Gastrocnemius medialis (tissue), 4 donors: ENCODE data around the gene KCNJ10. TPM values are rescaled to one million over a fixed set of nuclear protein-coding genes. Genes with fewer than 3 reads are reported as not detected.

Source experiments
- ATAC-seq, 2 donors: fragments of 150-250 bp; one replicate each; pipeline ENCODE4 v1.9.1; 2016
- DNase-seq, 2 donors: peaks; one replicate each; pipeline ENCODE4 v3.0.0-alpha.2; 2019
- H3K27ac ChIP-seq, 4 donors: fragments of 200-600 bp; sonication (generic); 1 replicate in 1 of 4; 2 replicates in 3 of 4; pipeline ENCODE4 v1.5.1; 2016 to 2018; ENCODE audit warnings: mild to moderate bottlenecking in 2 of 4, moderate library complexity in 1 of 4
- H3K27me3 ChIP-seq, 3 donors: fragments of 200-600 bp; sonication (generic) in 2 of 3; 1 replicate in 1 of 3; 2 replicates in 2 of 3; pipeline versions ENCODE4 v1.5.1 to v1.6.0; 2016 to 2019; ENCODE audit warnings: mild to moderate bottlenecking in 1 of 3, moderate library complexity in 1 of 3
- H3K36me3 ChIP-seq, 2 donors: fragments of 200-600 bp; sonication (generic) in 1 of 2; one replicate each; pipeline ENCODE4 v1.5.1; 2017 to 2018
- H3K4me1 ChIP-seq, 2 donors: fragments of 200-600 bp; sonication (generic) in 1 of 2; one replicate each; pipeline ENCODE4 v1.5.1; 2016 to 2017; ENCODE audit warnings: mild to moderate bottlenecking in 2 of 2
- H3K4me3 ChIP-seq, 4 donors: fragments of 200-600 bp; sonication (generic) in 3 of 4; 1 replicate in 1 of 4; 2 replicates in 3 of 4; pipeline ENCODE4 v1.5.1; 2016 to 2019; ENCODE audit warnings: mild to moderate bottlenecking in 2 of 4
- H3K9me3 ChIP-seq, 3 donors: fragments of 200-600 bp; sonication (generic) in 2 of 3; 1 replicate in 1 of 3; 2 replicates in 2 of 3; pipeline ENCODE4 v1.5.1; 2016 to 2019
- POLR2A ChIP-seq, 2 donors: fragments of 450-650 bp; IDR thresholded peaks; one replicate each; pipeline ENCODE4 v1.6.1; 2017; ENCODE audit warnings: antibody characterized with exemption in 2 of 2, mild to moderate bottlenecking in 2 of 2, moderate library complexity in 2 of 2
- in situ Hi-C, 4 donors: fragments of 200-750 bp; cut with MboI; loops; one replicate each; pipeline versions ENCODE4 v1.15.0 to v1.8.0; 2017; ENCODE audit warnings: low sequenced_read_pairs in 4 of 4
- intact Hi-C: fragments of 100-400 bp; cut with DNase I; formaldehyde crosslinking; loops from one replicate; pipeline ENCODE4 v1.15.1; 2023; ENCODE audit warnings: low total_unique reads
- total RNA-seq, 4 donors: library from RNA; depleted of rRNA; stranded (reverse); fragments of >200 nt; gene quantifications; one replicate each; pipeline versions ENCODE4 v1.1.0 to v1.2.3, GENCODE V29; 2016
- TF ChIP-seq, protein P1 (sequence below), 5 experiments: fragments of 450-650 bp in 3 of 5; fragments of 200-600 bp in 2 of 5; sonication (generic) in 2 of 5; IDR thresholded peaks in 4 of 5; conservative IDR thresholded peaks in 1 of 5; 1 replicate in 4 of 5; 2 replicates in 1 of 5; pipeline ENCODE4 v1.5.1; 2016 to 2019; ENCODE audit warnings: antibody characterized with exemption in 5 of 5, mild to moderate bottlenecking in 3 of 5, moderate library complexity in 3 of 5

KCNJ10 gene
- total RNA-seq, 4 donors from 2014 or later = not detected

DNA sequence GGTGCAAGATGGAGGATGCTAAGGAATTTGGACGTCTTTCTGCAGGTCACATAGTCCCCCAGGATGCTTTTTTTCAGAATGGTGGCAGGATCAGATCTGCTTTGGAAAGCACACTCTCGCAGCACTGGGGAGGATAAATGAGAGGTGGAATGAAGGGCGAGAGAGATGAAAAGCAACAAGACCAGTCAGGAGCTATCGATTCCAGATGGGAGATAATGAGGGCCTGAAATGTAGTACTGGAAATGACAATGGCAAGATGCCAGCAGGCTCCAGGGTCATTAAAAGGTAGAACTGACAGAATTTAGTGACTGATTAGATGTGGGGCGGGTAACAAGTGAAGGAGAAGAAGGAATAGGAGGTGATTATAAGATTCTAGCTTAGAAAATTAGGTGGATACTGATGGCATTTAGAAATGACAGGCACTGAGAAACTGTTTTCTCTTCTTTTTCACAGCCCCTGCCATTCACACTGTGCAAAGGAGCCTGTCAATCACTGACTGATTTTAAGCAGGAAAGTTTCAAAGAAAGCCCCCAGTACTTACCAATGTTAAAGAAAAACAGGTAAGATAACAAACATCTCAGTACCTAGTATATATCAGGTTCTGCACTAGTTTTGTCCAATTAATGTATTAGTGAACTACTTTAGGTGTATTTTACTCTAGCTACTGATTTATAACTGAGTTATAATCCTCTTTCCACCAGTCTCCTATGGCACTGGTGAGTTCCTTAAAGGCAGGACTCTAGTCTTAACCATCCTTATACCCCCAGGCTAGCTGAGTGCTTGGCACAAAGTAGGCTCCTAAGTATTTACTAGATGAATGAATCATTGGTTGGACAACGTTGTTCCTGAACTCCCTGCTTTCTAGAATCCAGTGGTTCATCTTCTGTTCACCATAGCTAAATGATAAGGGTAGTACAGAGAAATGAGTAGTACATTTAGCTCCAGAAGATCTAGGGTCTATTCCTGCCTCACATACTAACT, 47.3 kb downstream of the KCNJ10 start:
- intact Hi-C loops = no loop called here
- ATAC-seq = no peak
- no peaks in the 10 kb centered on the region for H3K27me3 ChIP-seq

DNA sequence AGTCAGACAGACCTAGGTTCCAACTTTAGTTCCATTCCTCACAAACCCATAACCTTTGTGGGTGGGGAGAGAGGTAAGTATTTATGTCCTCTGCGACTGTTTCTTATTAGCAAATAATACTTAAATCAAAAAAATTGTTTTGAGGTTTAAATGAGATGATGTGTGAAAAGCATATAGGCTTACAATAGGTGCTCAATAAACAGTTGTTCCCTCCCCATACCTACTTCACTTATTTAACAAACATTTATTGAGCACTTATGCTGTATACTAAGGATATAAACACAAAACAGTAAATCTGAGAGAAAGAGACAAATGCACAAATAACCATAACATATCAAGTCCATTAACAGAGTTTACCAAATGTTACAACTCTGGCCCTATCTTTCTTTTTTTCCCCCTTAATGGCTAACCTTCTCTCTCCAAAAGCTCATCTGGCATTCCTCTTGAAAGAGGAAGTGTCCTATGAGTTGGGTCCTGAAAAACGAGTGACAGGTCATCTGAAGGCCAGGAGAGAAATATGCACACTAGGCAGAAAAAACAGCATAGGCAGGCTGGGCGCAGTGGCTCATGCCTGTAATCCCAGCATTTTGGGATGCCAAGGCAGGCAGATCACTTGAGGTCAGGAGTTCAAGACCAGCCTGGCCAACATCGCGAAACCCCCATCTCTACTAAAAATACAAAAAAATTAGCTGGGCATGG, 48.4 kb downstream of the KCNJ10 start:
- H3K9me3 ChIP-seq = no peaks in the 10 kb centered on the region
- DNase-seq = no peak
- TF ChIP-seq POLR2A (IDR thresholded peaks at IDR 0.05) = no peak
- H3K27me3 ChIP-seq = no peaks in the 10 kb centered on the region
- in situ Hi-C loops (loop anchor here in 1 of 4 donors (25.0 kb wide), 1 partner anchor 234 kb away; the partner anchor contains the start of gene DUSP23), intact Hi-C loops (no loop called here)
- H3K36me3 ChIP-seq = no peaks in the 10 kb centered on the region
- H3K4me1 ChIP-seq = peaks cover 11 to 24% of the 10 kb centered on the region in 2 donors
- no peak overlapping the region for H3K27ac ChIP-seq
- ATAC-seq = no peak
- H3K4me3 ChIP-seq = no peak overlapping the region

More for the DNA sequence above, 47.3 kb downstream of the KCNJ10 start:
- no peaks in the 10 kb centered on the region for H3K36me3 ChIP-seq
- in situ Hi-C loops = loop anchor here in 1 of 4 donors (25.0 kb wide), 1 partner anchor 235 kb away; the partner anchor contains the start of gene DUSP23
- no peaks in the 10 kb centered on the region for H3K9me3 ChIP-seq
- H3K4me3 ChIP-seq = no peak overlapping the region
- peaks cover 11 to 24% of the 10 kb centered on the region in 2 donors for H3K4me1 ChIP-seq
- DNase-seq = no peak
- TF ChIP-seq, protein P1, sequence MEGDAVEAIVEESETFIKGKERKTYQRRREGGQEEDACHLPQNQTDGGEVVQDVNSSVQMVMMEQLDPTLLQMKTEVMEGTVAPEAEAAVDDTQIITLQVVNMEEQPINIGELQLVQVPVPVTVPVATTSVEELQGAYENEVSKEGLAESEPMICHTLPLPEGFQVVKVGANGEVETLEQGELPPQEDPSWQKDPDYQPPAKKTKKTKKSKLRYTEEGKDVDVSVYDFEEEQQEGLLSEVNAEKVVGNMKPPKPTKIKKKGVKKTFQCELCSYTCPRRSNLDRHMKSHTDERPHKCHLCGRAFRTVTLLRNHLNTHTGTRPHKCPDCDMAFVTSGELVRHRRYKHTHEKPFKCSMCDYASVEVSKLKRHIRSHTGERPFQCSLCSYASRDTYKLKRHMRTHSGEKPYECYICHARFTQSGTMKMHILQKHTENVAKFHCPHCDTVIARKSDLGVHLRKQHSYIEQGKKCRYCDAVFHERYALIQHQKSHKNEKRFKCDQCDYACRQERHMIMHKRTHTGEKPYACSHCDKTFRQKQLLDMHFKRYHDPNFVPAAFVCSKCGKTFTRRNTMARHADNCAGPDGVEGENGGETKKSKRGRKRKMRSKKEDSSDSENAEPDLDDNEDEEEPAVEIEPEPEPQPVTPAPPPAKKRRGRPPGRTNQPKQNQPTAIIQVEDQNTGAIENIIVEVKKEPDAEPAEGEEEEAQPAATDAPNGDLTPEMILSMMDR (IDR thresholded peaks at IDR 0.05 in 4 of 5, conservative IDR thresholded peaks at IDR 0.05 in 1 of 5) = no peak
- no peak for TF ChIP-seq POLR2A (IDR thresholded peaks at IDR 0.05)
- no peak overlapping the region for H3K27ac ChIP-seq

- H3K27me3 ChIP-seq = no peaks in the 10 kb centered on the region
- no peak for ATAC-seq
- H3K4me1 ChIP-seq = peaks cover 11 to 14% of the 10 kb centered on the region in 2 donors
- intact Hi-C loops = no loop called here
- DNase-seq = no peak
- no peak overlapping the region for H3K4me3 ChIP-seq
- no peaks in the 10 kb centered on the region for H3K9me3 ChIP-seq
- TF ChIP-seq, protein P1 (IDR thresholded peaks at IDR 0.05 in 4 of 5, conservative IDR thresholded peaks at IDR 0.05 in 1 of 5) = no peak
- TF ChIP-seq POLR2A (IDR thresholded peaks at IDR 0.05) = no peak
- in situ Hi-C loops = loop anchor here in 1 of 4 donors (25.0 kb wide), 1 partner anchor 233 kb away; the partner anchor contains the start of gene DUSP23
- H3K27ac ChIP-seq = no peak overlapping the region
- H3K36me3 ChIP-seq = no peaks in the 10 kb centered on the region
These were observed 49.8 kb downstream of the KCNJ10 start for GRCh38 chr1:160020196-160020595.

DNA sequence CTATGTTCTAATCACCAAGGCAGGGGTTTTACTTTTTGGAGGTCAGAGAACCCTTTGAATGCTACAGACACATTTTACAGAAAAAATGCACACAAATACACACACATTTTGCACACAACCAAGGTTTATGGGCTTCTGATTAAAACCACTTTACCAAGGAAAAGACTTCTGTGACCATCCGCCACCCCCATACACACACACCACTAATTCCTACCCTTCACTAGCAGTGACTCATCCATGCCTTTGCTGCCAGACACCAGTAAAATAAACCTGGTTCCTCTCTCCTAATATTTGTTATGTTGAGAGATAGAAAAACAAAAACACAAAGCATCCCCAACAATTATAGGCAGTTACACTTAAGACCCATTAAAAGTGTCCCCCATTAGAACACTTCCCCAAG, 51.1 kb downstream of the KCNJ10 start:
- no peaks in the 10 kb centered on the region for H3K36me3 ChIP-seq
- H3K4me1 ChIP-seq = peaks cover 1 to 3% of the 10 kb centered on the region in 2 donors
- in situ Hi-C loops (loop anchor here in 1 of 4 donors (25.0 kb wide), 1 partner anchor 232 kb away; the partner anchor contains the start of gene DUSP23), intact Hi-C loops (no loop called here)
- H3K4me3 ChIP-seq = no peak overlapping the region
- no peak overlapping the region for H3K27ac ChIP-seq
- TF ChIP-seq, protein P1 (IDR thresholded peaks at IDR 0.05 in 4 of 5, conservative IDR thresholded peaks at IDR 0.05 in 1 of 5) = no peak
- TF ChIP-seq POLR2A (IDR thresholded peaks at IDR 0.05) = no peak
- no peak for DNase-seq
- H3K9me3 ChIP-seq = no peaks in the 10 kb centered on the region
- ATAC-seq = no peak
- H3K27me3 ChIP-seq = no peaks in the 10 kb centered on the region
